ENCODE data around the gene FNIP2.

FNIP2 gene

DNA sequence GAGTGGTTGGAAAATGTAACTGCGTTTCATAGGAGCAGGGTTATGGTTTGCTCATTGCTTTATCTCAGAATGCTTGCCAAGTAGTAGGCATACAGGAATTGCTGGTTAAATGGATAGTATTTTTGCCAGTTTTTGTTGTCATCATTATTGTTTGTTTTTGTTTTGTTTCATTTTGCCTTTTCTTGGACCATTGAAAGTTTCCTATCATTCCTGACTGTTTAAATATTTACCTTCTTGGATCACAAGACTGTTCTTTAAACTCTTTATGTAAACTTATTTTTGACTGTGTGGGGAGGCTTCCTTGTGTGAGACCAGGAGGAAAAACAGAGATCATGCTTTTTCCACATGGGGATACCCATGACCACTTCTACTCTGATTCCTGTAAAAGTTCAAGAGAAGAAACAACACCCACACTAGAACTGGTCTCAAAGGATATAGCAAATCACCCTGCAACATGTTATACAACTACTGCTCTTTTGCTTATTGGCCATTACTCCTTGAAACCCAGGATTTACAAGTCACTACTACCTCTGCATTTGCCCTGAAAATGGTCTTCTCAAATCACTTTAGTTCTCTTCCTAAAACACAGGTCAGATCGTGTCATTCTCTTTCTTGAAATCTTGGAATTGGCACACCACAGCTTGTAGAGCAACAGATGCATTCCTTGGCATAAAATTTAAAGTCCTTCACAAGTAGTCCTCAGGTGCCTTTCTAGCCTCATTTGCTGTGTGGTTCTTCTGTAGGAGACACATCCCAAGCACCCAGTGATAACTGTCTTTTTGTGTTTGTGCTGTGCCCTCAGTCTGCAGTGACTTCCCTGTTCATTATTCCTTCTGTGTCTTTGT, 51.3 kb downstream of the FNIP2 start:
- no peak for DNase-seq (ENCODE audit: low read depth)
- TF ChIP-seq, protein P1, sequence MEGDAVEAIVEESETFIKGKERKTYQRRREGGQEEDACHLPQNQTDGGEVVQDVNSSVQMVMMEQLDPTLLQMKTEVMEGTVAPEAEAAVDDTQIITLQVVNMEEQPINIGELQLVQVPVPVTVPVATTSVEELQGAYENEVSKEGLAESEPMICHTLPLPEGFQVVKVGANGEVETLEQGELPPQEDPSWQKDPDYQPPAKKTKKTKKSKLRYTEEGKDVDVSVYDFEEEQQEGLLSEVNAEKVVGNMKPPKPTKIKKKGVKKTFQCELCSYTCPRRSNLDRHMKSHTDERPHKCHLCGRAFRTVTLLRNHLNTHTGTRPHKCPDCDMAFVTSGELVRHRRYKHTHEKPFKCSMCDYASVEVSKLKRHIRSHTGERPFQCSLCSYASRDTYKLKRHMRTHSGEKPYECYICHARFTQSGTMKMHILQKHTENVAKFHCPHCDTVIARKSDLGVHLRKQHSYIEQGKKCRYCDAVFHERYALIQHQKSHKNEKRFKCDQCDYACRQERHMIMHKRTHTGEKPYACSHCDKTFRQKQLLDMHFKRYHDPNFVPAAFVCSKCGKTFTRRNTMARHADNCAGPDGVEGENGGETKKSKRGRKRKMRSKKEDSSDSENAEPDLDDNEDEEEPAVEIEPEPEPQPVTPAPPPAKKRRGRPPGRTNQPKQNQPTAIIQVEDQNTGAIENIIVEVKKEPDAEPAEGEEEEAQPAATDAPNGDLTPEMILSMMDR (IDR thresholded peaks at IDR 0.05; ENCODE audit: low read depth, low read length, missing control alignments): no peak
- H3K4me3 ChIP-seq (ENCODE audit: low read depth, low read length): no peak overlapping the region

DNA sequence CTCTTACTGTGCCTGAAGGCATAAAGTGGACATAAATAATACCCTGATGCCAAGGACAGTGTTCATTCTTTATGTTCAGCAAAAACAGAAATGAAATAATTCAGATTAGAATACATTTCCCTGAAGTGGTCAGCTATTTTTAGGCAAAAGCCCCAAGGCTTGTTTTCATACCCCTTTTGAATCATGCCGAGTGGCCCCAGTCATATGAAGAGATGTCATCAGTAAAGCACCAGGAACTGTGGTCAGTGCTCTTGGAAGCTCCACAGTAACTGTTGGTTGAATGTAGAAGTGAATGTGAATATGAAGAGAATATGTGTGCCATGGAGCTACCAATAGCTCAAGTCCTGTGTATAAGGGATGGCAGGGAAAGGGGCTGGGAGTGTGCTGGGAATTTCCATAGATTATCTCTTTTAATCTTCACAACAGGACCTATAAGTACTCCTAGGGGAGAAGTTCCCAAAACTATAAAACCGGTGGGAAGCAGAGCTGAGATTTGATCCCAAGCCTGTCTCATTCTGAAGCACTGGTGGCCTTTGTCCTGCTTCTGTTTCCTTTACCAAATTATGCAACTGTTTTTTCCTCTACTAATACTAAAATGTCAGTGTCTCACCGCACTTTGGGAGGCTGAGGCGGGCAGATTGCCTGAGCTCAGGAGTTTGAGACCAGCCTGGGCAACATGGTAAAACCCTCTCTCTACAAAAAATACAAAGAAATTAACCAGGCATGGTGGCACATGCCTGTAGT, 52.6 kb downstream of the FNIP2 start:
- TF ChIP-seq, protein P1 (IDR thresholded peaks at IDR 0.05; ENCODE audit: low read depth, low read length, missing control alignments): no peak
- DNase-seq (ENCODE audit: low read depth): no peak
- no peak overlapping the region for H3K4me3 ChIP-seq (ENCODE audit: low read depth, low read length)

DNA sequence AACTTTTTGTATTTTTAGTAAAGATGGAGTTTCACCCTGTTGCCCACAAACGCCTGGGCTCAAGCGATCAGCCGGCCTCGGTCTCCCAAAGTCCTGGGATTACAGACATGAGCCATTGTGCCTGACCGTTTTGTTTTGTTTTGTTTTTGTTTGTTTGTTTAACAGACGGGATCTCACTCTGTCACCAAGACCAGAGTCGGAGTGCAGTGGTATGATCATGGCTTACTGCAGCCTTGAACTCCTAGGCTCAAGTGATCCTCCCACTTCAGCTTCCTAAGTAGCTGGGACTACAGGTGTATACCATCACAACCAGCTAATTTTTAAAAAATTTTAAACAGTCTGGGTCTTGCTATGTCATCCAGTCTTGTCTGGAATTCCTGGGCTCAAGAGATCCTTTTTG, 53.5 kb downstream of the FNIP2 start:
- DNase-seq (ENCODE audit: low read depth): no peak
- no peak overlapping the region for H3K4me3 ChIP-seq (ENCODE audit: low read depth, low read length)
- TF ChIP-seq, protein P1 (IDR thresholded peaks at IDR 0.05; ENCODE audit: low read depth, low read length, missing control alignments): no peak

DNA sequence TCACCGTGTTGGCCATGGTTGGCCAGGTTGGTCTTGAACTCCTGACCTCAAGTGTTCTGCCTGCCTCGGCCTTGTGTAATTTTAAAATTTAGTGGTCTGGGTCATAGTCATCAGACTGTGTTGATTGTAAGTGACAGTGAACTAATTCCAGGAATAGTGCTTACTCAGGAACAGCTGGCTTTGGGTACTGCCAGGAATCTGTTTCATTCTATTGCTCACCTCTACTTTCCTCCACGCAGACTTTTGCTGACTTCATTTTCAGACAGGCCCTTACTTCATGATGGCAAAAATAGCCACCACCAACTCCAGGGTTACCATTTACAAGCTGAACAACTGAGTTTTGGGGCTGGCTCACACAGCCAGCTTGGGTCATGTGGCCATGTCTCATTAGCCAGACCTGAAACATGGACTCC, 54.6 kb downstream of the FNIP2 start:
- no peak for DNase-seq (ENCODE audit: low read depth)
- no peak overlapping the region for H3K4me3 ChIP-seq (ENCODE audit: low read depth, low read length)
- TF ChIP-seq, protein P1 (IDR thresholded peaks at IDR 0.05; ENCODE audit: low read depth, low read length, missing control alignments): no peak

DNA sequence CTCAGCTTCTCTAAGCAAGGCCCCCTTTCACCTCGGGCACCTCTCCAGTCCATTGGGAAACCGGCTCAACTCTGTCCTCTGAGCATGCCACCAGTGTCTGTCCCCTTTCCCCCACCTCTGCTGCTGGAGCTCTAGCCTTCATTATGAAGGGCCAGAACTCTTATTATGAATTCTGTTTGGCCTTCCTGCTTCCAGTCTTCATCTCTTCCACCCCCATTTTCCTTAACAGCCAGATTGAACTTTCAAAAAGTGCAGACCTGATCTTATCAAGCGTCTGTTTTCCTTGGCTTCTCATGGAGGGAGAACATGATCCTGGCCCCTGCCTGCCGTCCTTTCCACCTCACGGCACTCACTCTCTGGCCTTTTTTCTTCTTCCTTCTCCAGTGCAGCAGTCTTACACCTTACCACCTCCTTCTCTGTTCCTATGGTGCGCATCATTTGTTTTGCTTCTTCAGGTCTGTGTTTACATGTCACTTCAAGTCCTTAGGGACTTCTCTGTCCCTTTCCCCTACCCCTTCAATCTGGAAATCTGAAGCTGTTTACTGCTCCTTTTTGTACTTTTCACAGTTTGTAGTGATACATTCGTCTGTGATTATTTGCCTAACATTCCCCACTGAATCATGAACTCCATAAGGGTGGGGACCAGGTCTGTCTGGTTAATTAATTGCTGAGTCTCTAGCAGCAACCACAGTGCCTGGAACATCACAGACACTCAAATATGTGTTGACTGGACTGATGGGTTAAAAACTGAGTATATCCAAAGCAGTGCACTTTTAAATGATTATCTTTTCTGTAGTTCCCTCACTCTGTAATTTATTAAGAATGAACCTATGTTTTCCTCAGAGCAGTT, 55.8 kb downstream of the FNIP2 start:
- TF ChIP-seq, protein P1 (IDR thresholded peaks at IDR 0.05; ENCODE audit: low read depth, low read length, missing control alignments): no peak
- no peak for DNase-seq (ENCODE audit: low read depth)
- no peak overlapping the region for H3K4me3 ChIP-seq (ENCODE audit: low read depth, low read length)

DNA sequence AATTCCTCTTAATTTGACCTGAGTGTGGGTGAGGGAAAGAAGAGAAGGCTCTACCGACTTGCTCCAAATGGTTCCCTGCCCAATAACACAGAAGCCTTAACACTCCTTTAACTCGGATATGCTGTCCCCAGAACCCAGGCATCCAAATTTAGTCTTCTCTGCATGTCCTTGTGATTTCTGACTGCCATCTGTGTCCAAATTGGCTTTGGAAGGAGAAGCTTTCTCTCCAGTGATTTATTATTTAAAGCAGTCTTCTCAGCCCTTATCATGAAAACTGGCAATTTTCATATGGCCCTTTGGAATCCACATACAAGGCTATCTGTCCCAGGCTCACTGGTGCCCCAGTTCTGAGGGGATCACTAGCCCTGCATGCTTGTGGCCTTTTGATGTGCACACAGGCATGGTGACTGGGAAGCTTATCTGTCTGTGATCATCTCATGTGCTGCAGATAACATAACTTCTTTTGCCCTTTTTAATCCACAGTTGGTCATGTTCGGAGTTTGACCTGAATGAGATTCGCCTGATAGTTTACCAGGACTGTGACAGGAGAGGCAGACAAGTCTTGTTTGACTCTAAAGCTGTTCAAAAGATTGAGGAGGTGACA, 56.7 kb downstream of the FNIP2 start:
- TF ChIP-seq, protein P1 (IDR thresholded peaks at IDR 0.05; ENCODE audit: low read depth, low read length, missing control alignments): no peak

More for the DNA sequence above, 56.7 kb downstream of the FNIP2 start:
- no peak for DNase-seq (ENCODE audit: low read depth)
- H3K4me3 ChIP-seq (ENCODE audit: low read depth, low read length): no peak overlapping the region

All from GM12864 (cell line).